ENCODE measurements around the gene TMEM236.

Gene TMEM236

DNA sequence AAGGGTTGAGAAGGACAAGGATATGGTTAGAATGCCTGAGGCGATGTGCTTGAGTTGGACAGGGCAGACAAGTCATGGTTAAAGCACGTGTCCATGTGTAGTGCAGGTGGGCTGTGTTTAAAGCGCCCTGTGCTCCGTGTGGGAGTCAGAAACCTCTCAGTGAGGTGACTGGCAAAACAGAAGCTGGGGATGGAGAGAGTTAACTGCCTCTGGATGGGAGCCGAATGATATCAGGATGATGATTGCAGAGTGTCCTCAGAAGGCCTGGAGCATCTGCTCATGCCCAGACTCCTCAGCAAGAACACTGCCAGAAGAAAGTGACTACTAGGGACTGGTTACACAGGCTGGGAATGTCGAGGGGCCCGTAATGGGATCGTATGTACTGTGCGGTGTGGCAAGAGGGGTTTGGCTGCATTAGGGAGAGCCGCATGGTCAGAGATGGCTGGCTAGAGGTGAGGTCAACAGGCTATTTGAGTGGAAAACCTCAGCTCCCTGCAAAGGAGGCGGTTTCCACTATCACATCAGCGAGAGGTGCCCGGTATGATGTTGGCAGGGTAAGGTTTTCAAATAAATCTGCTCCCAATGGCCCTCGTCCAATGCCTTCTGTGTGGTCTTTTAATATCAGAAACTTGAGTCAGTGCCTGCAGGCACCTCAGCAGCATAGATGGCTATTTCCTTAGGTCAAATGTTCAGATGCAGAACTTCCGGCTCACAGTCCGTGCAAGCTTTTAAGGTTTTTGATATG, 31.1 kb downstream of the TMEM236 start:
- DNase-seq (ENCODE audit: low spot score) = peak; percentile 81

DNA sequence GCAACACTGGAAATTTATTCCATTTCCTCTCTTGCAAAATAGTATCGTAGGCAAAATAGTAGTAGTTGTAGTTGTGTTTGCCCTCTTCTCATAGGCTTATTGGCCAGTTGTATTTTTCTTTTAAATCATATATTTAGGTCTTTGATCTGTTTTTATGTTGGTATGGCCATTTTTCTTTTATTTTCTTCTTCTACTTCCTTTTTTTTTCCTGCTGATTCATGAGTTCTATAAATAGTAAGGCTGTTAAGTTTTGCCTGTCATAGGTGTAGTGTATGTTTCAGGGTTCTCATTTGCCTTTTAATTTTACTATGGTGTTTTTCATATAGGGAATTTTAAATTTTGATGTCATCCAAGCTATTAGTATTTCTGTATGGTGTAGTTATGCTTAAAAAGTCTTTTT, 31.8 kb downstream of the TMEM236 start:
- ChIA-PET CTCF (interaction anchor here (0.5 to 1.0 kb wide), 2 partner anchors 25 to 89 kb away, joined by 3 read pairs; partner anchors contain the start of gene MRC1), POLR2A (ENCODE audit: low non-redundant PET) (no interaction called here)
- peak overlapping the region; percentile 91; the same call in 1 of the 2 replicates for H3K27ac ChIP-seq
- DNase-seq (ENCODE audit: low spot score) = no peak
- TF ChIP-seq, protein P1, sequence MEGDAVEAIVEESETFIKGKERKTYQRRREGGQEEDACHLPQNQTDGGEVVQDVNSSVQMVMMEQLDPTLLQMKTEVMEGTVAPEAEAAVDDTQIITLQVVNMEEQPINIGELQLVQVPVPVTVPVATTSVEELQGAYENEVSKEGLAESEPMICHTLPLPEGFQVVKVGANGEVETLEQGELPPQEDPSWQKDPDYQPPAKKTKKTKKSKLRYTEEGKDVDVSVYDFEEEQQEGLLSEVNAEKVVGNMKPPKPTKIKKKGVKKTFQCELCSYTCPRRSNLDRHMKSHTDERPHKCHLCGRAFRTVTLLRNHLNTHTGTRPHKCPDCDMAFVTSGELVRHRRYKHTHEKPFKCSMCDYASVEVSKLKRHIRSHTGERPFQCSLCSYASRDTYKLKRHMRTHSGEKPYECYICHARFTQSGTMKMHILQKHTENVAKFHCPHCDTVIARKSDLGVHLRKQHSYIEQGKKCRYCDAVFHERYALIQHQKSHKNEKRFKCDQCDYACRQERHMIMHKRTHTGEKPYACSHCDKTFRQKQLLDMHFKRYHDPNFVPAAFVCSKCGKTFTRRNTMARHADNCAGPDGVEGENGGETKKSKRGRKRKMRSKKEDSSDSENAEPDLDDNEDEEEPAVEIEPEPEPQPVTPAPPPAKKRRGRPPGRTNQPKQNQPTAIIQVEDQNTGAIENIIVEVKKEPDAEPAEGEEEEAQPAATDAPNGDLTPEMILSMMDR (conservative IDR thresholded peaks at IDR 0.05; ENCODE audit: low read depth) = no peak

More for the DNA sequence above, 31.1 kb downstream of the TMEM236 start:
- peak overlapping the region; percentile 91 for H3K27ac ChIP-seq
- TF ChIP-seq, protein P1 (conservative IDR thresholded peaks at IDR 0.05; ENCODE audit: low read depth) = no peak
- ChIA-PET POLR2A (ENCODE audit: low non-redundant PET) (interaction anchor here (0.6 kb wide), 1 partner anchor 994 kb away, joined by 3 read pairs; no protein-coding TSS in a partner anchor), CTCF (interaction anchor here (0.5 to 1.0 kb wide), 3 partner anchors 26 to 875 kb away, joined by 3 read pairs; partner anchors contain the start of gene MRC1)

DNA sequence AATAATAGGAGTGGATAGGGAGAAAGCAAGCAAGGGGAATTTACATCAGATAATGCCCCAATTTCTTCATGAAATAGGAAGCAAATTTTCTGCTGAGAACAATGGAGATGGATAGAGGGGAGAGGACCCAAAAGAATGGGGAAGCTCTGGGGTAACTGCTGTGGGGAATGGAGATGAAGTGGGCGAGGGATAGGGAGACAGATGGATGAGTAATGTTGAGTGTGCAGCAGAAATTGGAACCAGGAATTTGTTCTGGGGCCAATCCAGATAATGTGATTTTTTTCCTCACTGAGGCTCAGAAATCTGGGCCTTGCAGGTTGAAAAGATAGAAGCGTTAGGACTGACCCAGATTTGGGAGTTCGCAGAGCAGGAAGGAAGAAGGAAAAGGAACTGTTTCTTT, 32.7 kb downstream of the TMEM236 start:
- POLR2A ChIA-PET (ENCODE audit: low non-redundant PET) = no interaction called here
- CTCF ChIA-PET = no interaction called here
- TF ChIP-seq, protein P1 (conservative IDR thresholded peaks at IDR 0.05; ENCODE audit: low read depth) = no peak
- peak; percentile 58 for DNase-seq (ENCODE audit: low spot score)
- H3K27ac ChIP-seq = no peak overlapping the region

DNA sequence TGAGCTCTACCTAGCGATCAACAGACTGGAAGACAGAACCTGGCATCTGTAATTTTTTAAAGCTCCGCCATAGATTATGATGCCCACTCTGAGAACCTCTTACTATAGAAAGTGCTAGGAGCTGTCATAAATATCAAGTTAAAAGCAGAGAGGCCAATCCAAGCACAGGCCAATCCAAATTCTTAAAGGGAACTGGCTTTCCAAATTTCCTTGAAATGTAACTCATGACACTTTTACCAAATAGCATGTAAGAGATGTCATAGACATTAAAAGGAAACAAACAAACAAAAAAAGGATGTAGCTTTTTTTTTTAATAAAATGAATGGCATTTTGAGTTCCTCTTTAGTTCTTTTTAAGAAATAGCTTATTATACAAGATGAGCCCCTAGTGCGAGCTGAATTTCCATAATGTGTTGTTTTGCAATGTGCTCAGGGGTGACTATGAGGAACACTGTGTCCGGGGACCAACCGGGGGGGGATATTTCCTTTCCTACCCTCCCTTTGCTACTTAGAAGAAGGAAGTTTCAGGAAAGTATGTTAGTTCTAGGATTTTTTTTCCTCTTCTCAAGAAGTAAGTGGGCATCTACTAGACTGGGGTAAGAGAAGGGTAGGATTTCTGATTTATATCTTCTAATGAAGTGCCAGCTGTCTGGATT, 33.4 kb downstream of the TMEM236 start:
- TF ChIP-seq, protein P1 (conservative IDR thresholded peaks at IDR 0.05; ENCODE audit: low read depth) = no peak
- POLR2A ChIA-PET (ENCODE audit: low non-redundant PET) = no interaction called here
- H3K27ac ChIP-seq = no peak overlapping the region
- CTCF ChIA-PET = no interaction called here
- no peak for DNase-seq (ENCODE audit: low spot score)

DNA sequence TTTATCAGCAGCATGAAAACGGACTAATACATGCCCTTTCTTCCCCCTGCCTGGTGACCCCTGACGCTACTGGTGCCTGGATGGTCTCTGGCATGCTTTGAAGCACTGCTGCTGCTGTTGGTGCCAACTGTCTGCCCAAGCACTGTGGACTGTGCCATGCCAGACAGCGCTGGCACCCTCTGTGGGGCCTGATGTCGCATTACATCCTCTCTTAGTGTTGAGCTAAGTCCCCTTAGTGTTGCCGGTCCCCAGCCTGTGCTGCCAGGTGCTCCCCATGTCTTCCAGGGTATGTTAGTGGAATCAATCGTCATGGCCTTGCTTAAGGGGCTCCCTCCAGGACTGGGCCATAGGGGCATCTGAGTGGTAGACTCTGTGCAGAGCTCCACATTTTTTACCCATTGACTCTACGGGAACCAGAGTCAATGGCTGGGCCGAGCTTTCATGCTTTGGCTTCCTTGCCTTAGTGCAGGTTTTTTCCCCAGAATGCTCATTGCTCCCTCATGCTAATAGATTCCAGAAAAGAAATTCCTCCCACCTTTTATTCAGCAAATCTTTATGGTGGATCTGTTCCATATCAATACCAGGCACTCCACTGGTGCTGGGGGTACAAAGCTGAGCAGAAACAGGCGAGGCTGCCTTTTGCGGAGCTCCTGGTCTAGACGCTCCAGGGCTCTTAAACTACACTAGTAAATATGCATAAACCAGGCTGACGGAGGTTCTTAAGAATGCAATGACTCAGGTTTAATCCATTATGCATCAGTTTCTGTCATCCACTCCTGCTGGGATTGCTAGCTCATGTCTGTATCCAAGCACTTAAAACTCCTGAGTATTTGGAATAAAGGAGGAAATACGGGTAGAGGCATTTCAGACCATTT, 35.3 kb downstream of the TMEM236 start:
- CTCF ChIA-PET = interaction anchor here (0.6 kb wide), 1 partner anchor 380 kb away, joined by 3 read pairs; no protein-coding TSS in a partner anchor
- TF ChIP-seq, protein P1 (conservative IDR thresholded peaks at IDR 0.05; ENCODE audit: low read depth) = no peak

DNA sequence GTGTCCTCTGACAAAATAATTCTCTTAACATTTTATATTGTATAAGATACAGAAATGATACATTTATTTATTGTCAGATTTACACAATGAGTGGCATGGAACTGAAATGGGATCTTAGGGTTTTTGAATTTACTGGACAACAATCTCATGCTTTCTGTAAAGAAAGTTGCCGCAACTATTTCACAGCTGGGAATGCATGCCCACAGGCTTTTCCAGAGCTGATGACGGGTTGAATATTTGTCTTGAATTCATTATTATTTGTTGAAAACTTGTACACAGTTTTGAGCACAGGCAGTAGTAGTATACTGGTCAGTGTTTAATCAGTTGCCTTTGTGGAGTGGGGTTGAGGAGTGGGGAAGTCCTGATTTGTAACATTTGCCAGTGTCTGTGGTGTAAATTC, 36.6 kb downstream of the TMEM236 start:
- H3K27ac ChIP-seq = no peak overlapping the region
- ChIA-PET POLR2A (ENCODE audit: low non-redundant PET) (no interaction called here), CTCF (interaction anchor here (0.6 kb wide), 1 partner anchor 1891 kb away, joined by 3 read pairs; no protein-coding TSS in a partner anchor)
- no peak for DNase-seq (ENCODE audit: low spot score)
- TF ChIP-seq, protein P1 (conservative IDR thresholded peaks at IDR 0.05; ENCODE audit: low read depth) = no peak

More for the DNA sequence above, 35.3 kb downstream of the TMEM236 start:
- POLR2A ChIA-PET (ENCODE audit: low non-redundant PET) = no interaction called here
- DNase-seq (ENCODE audit: low spot score) = peak; percentile 82
- peak overlapping the region; percentile 60 for H3K27ac ChIP-seq

All from RWPE1 (cell line).